Effector memory CD4-positive, alpha-beta T cell (primary cell): ENCODE measurements around the gene SPATA17.

Source experiments
- DNase-seq, 3 donors: peaks; one replicate each; pipeline ENCODE4 v3.0.0-alpha.2; 2020
- H3K27ac ChIP-seq: 2 replicates; pipeline ENCODE4 v1.7.0; 2013; ENCODE audit warnings: mild to moderate bottlenecking, low read length, moderate library complexity; ENCODE audit not compliant: insufficient read depth, poor library complexity, severe bottlenecking
- H3K27me3 ChIP-seq: replicated peaks from 2 replicates; pipeline ENCODE4 v1.7.0; 2013; ENCODE audit warnings: mild to moderate bottlenecking, low read length; ENCODE audit not compliant: insufficient read depth, control insufficient read depth, poor library complexity, severe bottlenecking
- H3K36me3 ChIP-seq: 2 replicates; pipeline ENCODE4 v1.7.0; 2013; ENCODE audit warnings: mild to moderate bottlenecking, low read length, moderate library complexity; ENCODE audit not compliant: control insufficient read depth, insufficient read depth
- H3K4me1 ChIP-seq: 2 replicates; pipeline ENCODE4 v1.7.0; 2013; ENCODE audit warnings: low read length, mild to moderate bottlenecking; ENCODE audit not compliant: control insufficient read depth, insufficient read depth, poor library complexity, severe bottlenecking
- H3K4me3 ChIP-seq: 2 replicates; pipeline ENCODE4 v1.7.0; 2013; ENCODE audit warnings: low read length, low read depth, mild to moderate bottlenecking; ENCODE audit not compliant: insufficient read depth, poor library complexity, severe bottlenecking
- H3K9me3 ChIP-seq: 2 replicates; pipeline ENCODE4 v1.7.0; 2013; ENCODE audit warnings: mild to moderate bottlenecking, low read length, moderate library complexity; ENCODE audit not compliant: control insufficient read depth

The SPATA17 gene

DNA sequence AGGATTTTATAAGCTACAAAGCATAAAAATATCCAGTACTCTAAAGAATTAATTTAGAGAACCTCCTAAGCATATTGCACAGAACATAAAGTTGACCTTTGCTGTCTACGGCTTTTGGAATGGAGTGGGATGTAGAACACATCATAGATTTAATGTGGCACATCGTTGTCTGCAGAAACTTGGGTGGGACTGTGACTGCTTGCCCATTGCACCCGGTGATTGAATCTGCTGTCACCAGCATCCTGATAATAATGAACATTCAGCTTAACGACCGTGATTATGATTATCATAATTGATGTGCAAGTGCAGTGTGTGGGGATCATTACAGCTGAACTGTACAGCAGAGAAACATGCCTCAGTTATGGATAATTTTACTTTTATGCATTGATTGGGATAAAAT is 181.9 kb downstream of the SPATA17 start:
- Histone ChIP-seq H3K4me1 (no peaks in the 10 kb centered on the region), H3K9me3 (no peaks in the 10 kb centered on the region), H3K27me3 (no peaks in the 10 kb centered on the region), H3K4me3 (no peak overlapping the region), H3K27ac (no peak overlapping the region), H3K36me3 (no peaks in the 10 kb centered on the region)
- no peak for DNase-seq

DNA sequence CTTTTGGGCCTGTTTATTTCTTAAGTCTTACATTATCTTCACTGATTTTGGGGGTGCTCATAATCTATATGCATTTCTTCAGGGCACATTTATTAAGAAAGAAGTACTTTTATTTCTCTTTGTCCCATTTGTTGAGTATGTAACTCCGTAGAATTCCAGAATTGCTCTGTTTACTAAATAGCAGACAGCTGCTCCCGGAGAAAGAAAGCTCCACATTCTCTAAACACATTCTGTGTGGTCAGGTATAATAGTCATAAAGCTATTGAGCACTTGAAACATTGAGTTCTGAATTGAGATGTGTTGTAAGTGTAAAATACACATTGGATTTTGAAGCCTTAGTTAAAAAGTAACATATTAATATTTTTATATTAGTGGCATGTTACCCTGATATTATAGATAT is 206.5 kb downstream of the SPATA17 start:
- Histone ChIP-seq H3K27ac (no peak overlapping the region), H3K9me3 (no peaks in the 10 kb centered on the region), H3K27me3 (no peaks in the 10 kb centered on the region), H3K4me3 (no peak overlapping the region), H3K36me3 (no peaks in the 10 kb centered on the region), H3K4me1 (no peaks in the 10 kb centered on the region)
- no peak for DNase-seq

DNA sequence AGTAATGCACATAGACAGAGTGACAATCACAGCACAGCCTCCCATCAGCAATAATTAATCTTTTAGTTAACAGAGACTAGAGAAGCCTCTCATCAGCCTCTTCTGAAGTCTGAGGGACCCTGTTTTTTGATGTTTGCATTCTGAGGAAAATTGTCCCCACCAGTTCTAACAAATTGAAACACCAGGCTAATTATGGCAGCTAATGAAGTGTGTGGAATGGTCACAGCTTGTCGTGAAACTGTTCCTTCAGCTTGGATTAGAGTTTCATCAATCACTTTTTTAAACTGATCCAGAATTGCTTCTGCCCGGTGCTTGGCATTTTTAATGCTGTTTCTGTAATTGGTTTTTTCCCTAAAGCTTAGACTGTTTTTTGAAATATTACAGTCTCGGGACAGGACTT is 208.0 kb downstream of the SPATA17 start:
- Histone ChIP-seq H3K27ac (no peak overlapping the region), H3K36me3 (no peaks in the 10 kb centered on the region), H3K4me1 (no peaks in the 10 kb centered on the region), H3K9me3 (no peaks in the 10 kb centered on the region), H3K4me3 (no peak overlapping the region), H3K27me3 (no peaks in the 10 kb centered on the region)
- no peak for DNase-seq

DNA sequence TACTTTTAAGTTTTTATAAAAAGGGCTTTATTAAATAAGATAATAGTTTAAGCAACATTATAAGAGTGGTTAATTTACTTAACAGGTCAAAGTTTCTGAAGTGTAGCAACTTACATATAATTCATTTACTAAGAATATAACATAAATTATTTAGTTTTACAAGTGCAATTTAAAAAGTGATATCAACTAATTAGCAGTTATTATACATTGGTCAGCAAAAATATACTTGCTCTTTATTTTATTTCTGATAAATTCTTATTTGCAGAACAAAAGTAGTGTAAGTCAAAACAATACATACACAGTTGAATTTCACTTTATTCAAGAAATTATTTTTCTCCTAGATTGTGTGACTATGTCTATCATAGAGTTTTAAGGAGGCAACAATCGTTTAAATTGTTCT is 215.6 kb downstream of the SPATA17 start:
- Histone ChIP-seq H3K27ac (no peak overlapping the region), H3K4me3 (no peak overlapping the region), H3K9me3 (no peaks in the 10 kb centered on the region), H3K4me1 (no peaks in the 10 kb centered on the region), H3K36me3 (no peaks in the 10 kb centered on the region), H3K27me3 (no peaks in the 10 kb centered on the region)
- no peak for DNase-seq

DNA sequence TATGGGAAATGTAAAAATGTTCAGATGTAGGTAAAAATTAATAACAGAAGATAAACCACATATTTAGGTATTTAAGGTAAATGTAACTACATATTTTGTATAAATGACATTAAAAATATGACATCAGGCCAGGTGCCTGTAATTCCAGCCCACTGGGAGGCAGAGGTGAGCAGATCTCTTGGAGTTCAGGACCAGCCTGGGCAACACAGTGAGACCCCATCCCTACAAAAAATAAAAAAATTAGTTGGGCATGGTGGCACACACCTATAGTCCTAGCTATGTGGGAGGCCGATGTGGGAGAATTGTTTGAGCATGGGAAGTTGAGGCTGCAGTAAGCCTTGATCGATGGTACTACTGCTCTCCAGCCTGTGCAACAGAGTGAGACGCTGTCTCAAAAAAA is 216.5 kb downstream of the SPATA17 start:
- H3K9me3 ChIP-seq, result no peaks in the 10 kb centered on the region
- H3K27me3 ChIP-seq, result no peaks in the 10 kb centered on the region

DNA sequence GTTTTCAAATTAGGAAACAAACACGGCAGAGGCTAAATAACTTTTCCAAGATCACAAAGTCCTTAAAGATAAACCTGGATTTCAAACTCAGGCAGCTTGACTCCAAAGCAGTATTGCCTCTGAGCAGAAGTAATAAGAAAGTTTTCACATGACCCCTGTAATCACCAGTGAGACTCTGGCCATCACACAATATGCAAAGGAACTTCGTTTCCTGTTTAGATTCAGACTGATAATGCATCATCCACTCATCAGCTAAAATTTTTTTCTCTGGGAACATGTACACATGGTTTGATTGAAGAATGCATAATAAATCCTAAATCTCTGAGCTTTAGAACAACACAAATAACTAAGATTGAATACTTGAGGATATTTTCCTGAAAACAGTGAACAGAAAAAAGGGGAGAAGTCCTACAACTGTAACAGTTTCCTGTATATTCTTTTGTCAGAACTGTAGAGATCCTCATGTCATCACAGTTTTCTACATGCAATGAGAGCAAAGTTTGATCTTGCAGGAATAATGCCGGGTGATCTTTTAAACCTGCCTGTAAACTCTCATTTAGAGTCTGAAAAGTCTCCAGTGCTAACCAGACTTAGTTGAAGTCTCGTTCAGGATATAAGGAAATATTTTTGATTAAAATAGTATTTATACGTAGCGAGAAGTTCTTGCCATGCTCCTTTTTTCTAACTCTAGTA is 225.3 kb downstream of the SPATA17 start:
- H3K9me3 ChIP-seq, result no peaks in the 10 kb centered on the region
- no peaks in the 10 kb centered on the region for H3K4me1 ChIP-seq
- no peak overlapping the region for H3K4me3 ChIP-seq
- no peaks in the 10 kb centered on the region for H3K27me3 ChIP-seq
- H3K36me3 ChIP-seq, result no peaks in the 10 kb centered on the region
- no peak for DNase-seq
- H3K27ac ChIP-seq, result no peak overlapping the region

More for the DNA sequence above, 216.5 kb downstream of the SPATA17 start:
- H3K4me1 ChIP-seq, result no peaks in the 10 kb centered on the region
- no peak for DNase-seq
- H3K36me3 ChIP-seq, result no peaks in the 10 kb centered on the region
- no peak overlapping the region for H3K4me3 ChIP-seq
- H3K27ac ChIP-seq, result no peak overlapping the region

DNA sequence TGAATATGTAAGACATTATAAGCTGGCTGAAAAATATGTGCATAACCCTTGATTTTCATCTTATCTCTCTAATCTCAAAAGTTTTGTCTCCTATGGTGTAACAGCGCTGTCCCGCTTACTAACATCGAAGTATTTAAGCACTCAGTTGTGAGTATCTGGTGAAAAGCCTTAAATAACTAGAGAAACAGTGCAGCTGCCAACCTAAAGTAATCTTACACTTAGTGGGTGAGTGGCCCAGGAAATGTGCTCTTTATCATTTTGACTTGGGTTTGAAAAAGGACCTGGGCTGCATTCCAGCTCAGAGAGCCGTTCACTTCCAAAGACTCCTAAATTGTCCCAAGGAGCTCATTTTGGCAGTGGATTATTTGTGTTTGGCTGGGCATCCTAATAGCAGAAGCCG is 225.9 kb downstream of the SPATA17 start:
- Histone ChIP-seq H3K27me3 (no peaks in the 10 kb centered on the region), H3K4me1 (no peaks in the 10 kb centered on the region)

DNA sequence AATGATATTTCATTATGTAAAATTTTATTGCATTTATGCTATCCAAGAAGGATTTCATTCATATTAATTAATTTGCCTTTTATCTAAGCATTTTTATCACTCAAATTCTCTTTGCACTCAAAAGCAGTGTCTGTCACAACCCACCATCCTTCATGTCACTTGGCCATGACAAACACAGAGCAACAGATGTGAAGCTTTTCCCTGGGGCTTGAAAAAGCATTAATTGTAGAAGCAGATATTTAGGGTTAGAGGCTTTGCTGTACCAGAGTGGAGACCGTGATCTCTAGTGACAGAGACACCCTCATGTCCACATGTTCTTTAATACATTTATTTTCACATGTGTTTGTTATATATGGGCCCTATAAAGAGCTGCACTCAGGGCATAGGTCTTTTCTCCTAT is 230.5 kb downstream of the SPATA17 start:
- no peaks in the 10 kb centered on the region for H3K9me3 ChIP-seq
- no peak for DNase-seq
- no peak overlapping the region for H3K4me3 ChIP-seq
- no peaks in the 10 kb centered on the region for H3K4me1 ChIP-seq
- no peaks in the 10 kb centered on the region for H3K36me3 ChIP-seq
- no peaks in the 10 kb centered on the region for H3K27me3 ChIP-seq
- H3K27ac ChIP-seq, result no peak overlapping the region

More for the DNA sequence above, 225.9 kb downstream of the SPATA17 start:
- Histone ChIP-seq H3K36me3 (no peaks in the 10 kb centered on the region), H3K4me3 (no peak overlapping the region), H3K9me3 (no peaks in the 10 kb centered on the region), H3K27ac (no peak overlapping the region)
- DNase-seq, result no peak

DNA sequence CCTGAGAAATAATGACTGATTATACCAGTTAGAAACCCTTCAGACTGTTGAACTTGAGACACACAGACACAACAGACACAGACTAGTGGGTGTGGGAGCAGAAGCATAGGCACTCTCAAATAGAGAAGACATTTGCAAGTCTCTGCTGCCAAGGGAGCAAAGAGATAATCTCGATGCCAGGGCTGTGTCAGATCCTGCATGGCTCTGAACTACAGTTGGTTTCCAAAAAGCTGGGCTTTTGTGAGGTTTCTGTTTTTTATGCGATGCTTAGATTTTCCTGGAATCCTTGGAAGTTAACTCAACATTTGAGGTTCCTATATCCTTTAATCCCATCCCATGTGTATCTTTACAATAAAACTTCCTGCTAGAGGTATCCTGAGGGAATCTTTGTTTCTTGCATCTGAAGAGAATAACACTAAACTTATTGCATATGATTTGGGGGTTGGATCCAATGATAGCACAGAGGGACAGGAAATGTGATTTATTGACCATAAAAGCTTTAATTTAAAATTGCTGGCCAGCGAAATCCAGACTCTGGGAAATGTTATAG is 236.4 kb downstream of the SPATA17 start:
- no peaks in the 10 kb centered on the region for H3K27me3 ChIP-seq
- H3K4me3 ChIP-seq, result no peak overlapping the region
- H3K36me3 ChIP-seq, result no peaks in the 10 kb centered on the region
- no peaks in the 10 kb centered on the region for H3K4me1 ChIP-seq
- H3K9me3 ChIP-seq, result no peaks in the 10 kb centered on the region
- no peak for DNase-seq
- no peak overlapping the region for H3K27ac ChIP-seq

DNA sequence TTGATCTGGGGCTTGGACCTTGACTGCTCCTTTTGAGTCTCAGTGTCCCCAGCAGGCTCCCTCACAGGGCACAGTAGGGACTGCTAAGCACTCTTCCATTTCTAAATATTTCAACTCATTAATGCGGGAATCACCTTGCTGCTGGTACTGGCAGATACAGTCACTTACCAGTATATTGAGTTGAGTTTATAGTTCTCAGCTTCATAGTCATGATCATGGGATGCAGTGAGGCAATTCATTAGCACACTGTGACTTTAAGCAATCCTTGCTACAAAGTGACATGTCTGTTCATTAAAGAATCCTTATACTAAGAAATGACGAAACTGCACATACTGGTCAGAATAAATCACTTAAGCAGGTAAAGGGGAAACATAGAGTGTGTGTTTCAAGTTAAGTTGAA is 240.8 kb downstream of the SPATA17 start:
- Histone ChIP-seq H3K36me3 (no peaks in the 10 kb centered on the region), H3K4me1 (no peaks in the 10 kb centered on the region), H3K27ac (no peak overlapping the region), H3K27me3 (no peaks in the 10 kb centered on the region), H3K9me3 (no peaks in the 10 kb centered on the region), H3K4me3 (no peak overlapping the region)
- no peak for DNase-seq
